ENCODE data around the gene IRAK3. TPM values are rescaled to one million over a fixed set of nuclear protein-coding genes. Genes with fewer than 3 reads are reported as not detected.

IRAK3 gene
- total and polyA plus RNA-seq, 2 donors (not counting 3 experiments of a cell fraction or from before 2014, with no cell fraction given): 2.3 to 8.5 TPM

DNA sequence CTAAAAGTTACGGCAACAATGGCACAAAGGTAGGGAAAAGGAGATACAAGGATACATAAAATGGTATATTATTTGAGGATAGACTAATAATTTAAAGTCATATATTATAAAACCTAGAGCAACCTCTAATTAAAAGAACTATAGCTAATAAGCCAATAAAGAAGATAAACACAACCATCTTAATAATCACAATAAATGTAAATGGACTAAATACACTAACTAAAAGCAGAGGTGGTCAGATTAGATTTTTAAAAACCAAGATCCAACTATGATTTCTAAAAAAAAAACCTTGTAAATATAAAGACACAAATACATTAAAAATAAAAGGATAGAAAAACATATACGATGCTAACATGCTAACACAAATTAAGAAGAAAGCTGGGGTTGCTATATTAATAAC is 47.7 kb upstream of the IRAK3 start:
- BruUV-seq (replicated peaks): no TSS peak
- Histone ChIP-seq H3K27me3 (ENCODE audit: control insufficient read depth in 2 of 2, insufficient read depth in 2 of 2, low read length in 2 of 2) (no peaks in the 10 kb centered on the region), H3K4me1 (ENCODE audit: control insufficient read depth, extremely low read depth, insufficient read depth, low read length) (peaks cover 16% of the 10 kb centered on the region), H3K9me3 (replicated peaks; ENCODE audit: control insufficient read depth, insufficient read depth, low read length) (peaks cover 6% of the 10 kb centered on the region), H3K79me2 (ENCODE audit: control insufficient read depth, insufficient read depth, low read length) (peaks cover 4% of the 10 kb centered on the region), H3K4me3 (replicated peaks in 1 of 3; ENCODE audit: insufficient read depth in 1 of 3, low read depth in 1 of 3, low read length in 3 of 3) (no peak overlapping the region), H3K36me3 (ENCODE audit: control insufficient read depth in 2 of 2, extremely low read depth in 1 of 2, insufficient read depth in 2 of 2, low read length in 2 of 2) (peaks cover 3 to 4% of the 10 kb centered on the region in 2 experiments), H3K9ac (replicated peaks; ENCODE audit: extremely low read depth, insufficient read depth, low read length) (no peak overlapping the region), H4K20me1 (replicated peaks; ENCODE audit: control insufficient read depth, extremely low read depth, insufficient read depth, low read length) (no peaks in the 10 kb centered on the region), H3K9me1 (replicated peaks; ENCODE audit: control insufficient read depth, extremely low read depth, insufficient read depth, low read length) (no peaks in the 10 kb centered on the region), H2AFZ (ENCODE audit: low read depth, low read length) (no peak overlapping the region), H3K4me2 (ENCODE audit: insufficient read depth, low read length) (no peak overlapping the region), H3K27ac (ENCODE audit: insufficient read depth, low read depth, low read length) (no peak overlapping the region)
- ChIA-PET POLR2A (no interaction called here), CTCF (no interaction called here)
- FAIRE-seq: no peak
- no peak for DNase-seq (ENCODE audit: low read depth, low spot score)
- intact Hi-C loops (cut with micrococcal nuclease) (no loop called here), dilution Hi-C loops (cut with MboI; ENCODE audit: extremely low pct_ligation_motif_present, low sequenced_read_pairs) (no loop called here)
- TF ChIP-seq GATA2 (IDR thresholded peaks at IDR 0.05; ENCODE audit: insufficient read depth, insufficient read length, low read depth, low read length): no peak

DNA sequence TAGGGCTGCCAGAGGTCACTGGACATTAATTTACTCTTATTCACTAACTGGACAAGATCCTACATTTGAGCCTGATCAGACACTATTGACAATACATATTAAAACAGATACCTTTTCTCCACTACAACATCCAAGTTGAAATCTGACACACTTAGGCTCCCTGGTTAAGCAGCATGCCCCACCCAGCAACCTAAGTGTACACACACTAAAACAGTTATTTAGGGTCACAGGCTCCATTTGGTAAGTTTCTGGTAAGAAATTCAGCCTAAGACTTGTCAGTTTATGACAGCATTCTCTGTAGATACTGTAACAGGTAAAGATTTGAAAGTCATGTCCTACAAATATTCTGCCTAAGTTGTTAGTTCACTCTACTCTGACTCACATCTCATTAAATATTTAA is 46.2 kb upstream of the IRAK3 start:
- Histone ChIP-seq H3K27ac (ENCODE audit: insufficient read depth, low read depth, low read length) (no peak overlapping the region), H3K4me2 (ENCODE audit: insufficient read depth, low read length) (no peak overlapping the region), H3K9me1 (replicated peaks; ENCODE audit: control insufficient read depth, extremely low read depth, insufficient read depth, low read length) (no peaks in the 10 kb centered on the region), H4K20me1 (replicated peaks; ENCODE audit: control insufficient read depth, extremely low read depth, insufficient read depth, low read length) (no peaks in the 10 kb centered on the region), H3K4me1 (ENCODE audit: control insufficient read depth, extremely low read depth, insufficient read depth, low read length) (peaks cover 16% of the 10 kb centered on the region), H3K9ac (replicated peaks; ENCODE audit: extremely low read depth, insufficient read depth, low read length) (no peak overlapping the region), H3K36me3 (ENCODE audit: control insufficient read depth in 2 of 2, extremely low read depth in 1 of 2, insufficient read depth in 2 of 2, low read length in 2 of 2) (peaks cover 3 to 4% of the 10 kb centered on the region in 2 experiments), H3K27me3 (ENCODE audit: control insufficient read depth in 2 of 2, insufficient read depth in 2 of 2, low read length in 2 of 2) (no peaks in the 10 kb centered on the region), H3K4me3 (replicated peaks in 1 of 3; ENCODE audit: insufficient read depth in 1 of 3, low read depth in 1 of 3, low read length in 3 of 3) (no peak overlapping the region), H3K9me3 (replicated peaks; ENCODE audit: control insufficient read depth, insufficient read depth, low read length) (peaks cover 6% of the 10 kb centered on the region), H2AFZ (ENCODE audit: low read depth, low read length) (no peak overlapping the region), H3K79me2 (ENCODE audit: control insufficient read depth, insufficient read depth, low read length) (peaks cover 4% of the 10 kb centered on the region)
- no peak for DNase-seq (ENCODE audit: low read depth, low spot score)
- dilution Hi-C loops (cut with MboI; ENCODE audit: extremely low pct_ligation_motif_present, low sequenced_read_pairs): no loop called here
- FAIRE-seq: no peak
- ChIA-PET CTCF (interaction anchor here (1.5 kb wide), 1 partner anchor 34 kb away, joined by 3 read pairs; no protein-coding TSS in a partner anchor), POLR2A (no interaction called here)
- TF ChIP-seq JUN (IDR thresholded peaks at IDR 0.05; ENCODE audit: borderline replicate concordance, insufficient read depth, insufficient read length, low read depth): no peak
- TF ChIP-seq, protein P1, sequence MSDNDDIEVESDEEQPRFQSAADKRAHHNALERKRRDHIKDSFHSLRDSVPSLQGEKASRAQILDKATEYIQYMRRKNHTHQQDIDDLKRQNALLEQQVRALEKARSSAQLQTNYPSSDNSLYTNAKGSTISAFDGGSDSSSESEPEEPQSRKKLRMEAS (IDR thresholded peaks at IDR 0.05; ENCODE audit: insufficient read depth, insufficient read length): no peak
- TF ChIP-seq POLR2AphosphoS5 (IDR thresholded peaks at IDR 0.05; ENCODE audit: insufficient read depth, low read depth, low read length): no peak
- BruUV-seq (replicated peaks): no TSS peak
- intact Hi-C loops (cut with micrococcal nuclease): no loop called here

All from endothelial cell of umbilical vein (primary cell).